ENCODE data around the gene CFAP251.

DNA sequence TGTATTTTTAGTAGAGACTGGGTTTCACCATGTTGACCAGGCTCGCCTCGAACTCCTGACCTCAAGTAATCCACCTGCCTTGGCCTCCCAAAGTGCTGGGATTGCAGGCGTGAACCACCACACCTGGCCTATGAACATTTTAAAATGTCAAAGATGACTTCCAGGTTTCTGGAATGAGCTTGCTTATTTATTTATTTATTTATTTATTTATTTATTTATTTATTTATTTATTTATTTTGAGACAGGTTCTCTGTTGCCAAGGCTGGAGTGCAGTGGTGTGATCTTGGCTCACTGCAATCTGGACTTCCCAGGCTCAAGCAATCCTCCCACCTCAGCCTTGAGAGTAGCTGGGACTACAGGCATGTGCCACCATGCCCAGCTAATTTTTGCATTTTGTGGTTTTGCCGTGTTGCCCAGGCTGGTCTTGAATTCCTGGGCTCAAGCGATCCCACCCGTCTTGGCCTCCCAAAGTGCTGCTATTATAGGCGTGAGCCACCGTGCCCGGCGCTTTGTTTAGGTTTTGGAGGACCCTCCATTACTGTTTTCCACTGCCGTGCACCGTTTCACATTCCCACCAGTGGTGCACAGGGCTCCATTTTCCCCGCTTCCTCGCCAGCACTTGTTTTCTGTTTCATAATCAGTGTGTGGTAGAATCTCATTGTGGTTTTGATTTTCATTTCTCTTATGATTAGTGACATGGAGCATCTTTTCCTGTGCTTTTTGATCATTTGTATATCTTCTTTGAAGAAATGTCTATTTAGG lies 6.4 kb upstream of the CFAP251 start:
- TF ChIP-seq POLR2A (IDR thresholded peaks at IDR 0.05; ENCODE audit: control extremely low read depth in 1 of 2, low read depth in 2 of 2, low read length in 2 of 2) (no peak), TEAD4 (IDR thresholded peaks at IDR 0.05; ENCODE audit: low read depth, low read length) (no peak), KDM1A (IDR thresholded peaks at IDR 0.05; ENCODE audit: borderline replicate concordance, low read length) (no peak), SIN3A (conservative IDR thresholded peaks at IDR 0.05 in 1 of 2, IDR thresholded peaks at IDR 0.05 in 1 of 2; ENCODE audit: low read depth in 1 of 2, low read length in 2 of 2) (no peak), CBX5 (IDR thresholded peaks at IDR 0.05; ENCODE audit: low read depth, low read length) (no peak), ASH2L (IDR thresholded peaks at IDR 0.05; ENCODE audit: low read length) (no peak), EZH2 (IDR thresholded peaks at IDR 0.05; ENCODE audit: low read depth, low read length, severe bottlenecking) (no peak), POLR2AphosphoS5 (IDR thresholded peaks at IDR 0.05; ENCODE audit: low read depth, low read length) (no peak), ZNF274 (IDR thresholded peaks at IDR 0.05; ENCODE audit: borderline replicate concordance, extremely low read depth, low read length) (no peak)
- TF ChIP-seq, protein P1, sequence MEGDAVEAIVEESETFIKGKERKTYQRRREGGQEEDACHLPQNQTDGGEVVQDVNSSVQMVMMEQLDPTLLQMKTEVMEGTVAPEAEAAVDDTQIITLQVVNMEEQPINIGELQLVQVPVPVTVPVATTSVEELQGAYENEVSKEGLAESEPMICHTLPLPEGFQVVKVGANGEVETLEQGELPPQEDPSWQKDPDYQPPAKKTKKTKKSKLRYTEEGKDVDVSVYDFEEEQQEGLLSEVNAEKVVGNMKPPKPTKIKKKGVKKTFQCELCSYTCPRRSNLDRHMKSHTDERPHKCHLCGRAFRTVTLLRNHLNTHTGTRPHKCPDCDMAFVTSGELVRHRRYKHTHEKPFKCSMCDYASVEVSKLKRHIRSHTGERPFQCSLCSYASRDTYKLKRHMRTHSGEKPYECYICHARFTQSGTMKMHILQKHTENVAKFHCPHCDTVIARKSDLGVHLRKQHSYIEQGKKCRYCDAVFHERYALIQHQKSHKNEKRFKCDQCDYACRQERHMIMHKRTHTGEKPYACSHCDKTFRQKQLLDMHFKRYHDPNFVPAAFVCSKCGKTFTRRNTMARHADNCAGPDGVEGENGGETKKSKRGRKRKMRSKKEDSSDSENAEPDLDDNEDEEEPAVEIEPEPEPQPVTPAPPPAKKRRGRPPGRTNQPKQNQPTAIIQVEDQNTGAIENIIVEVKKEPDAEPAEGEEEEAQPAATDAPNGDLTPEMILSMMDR (IDR thresholded peaks at IDR 0.05; ENCODE audit: control extremely low read depth in 1 of 3, insufficient read depth in 1 of 3, low read depth in 1 of 3, low read length in 3 of 3): no peak

Data from H1 (cell line).